ENCODE data around the gene RNASEH2A.

DNA sequence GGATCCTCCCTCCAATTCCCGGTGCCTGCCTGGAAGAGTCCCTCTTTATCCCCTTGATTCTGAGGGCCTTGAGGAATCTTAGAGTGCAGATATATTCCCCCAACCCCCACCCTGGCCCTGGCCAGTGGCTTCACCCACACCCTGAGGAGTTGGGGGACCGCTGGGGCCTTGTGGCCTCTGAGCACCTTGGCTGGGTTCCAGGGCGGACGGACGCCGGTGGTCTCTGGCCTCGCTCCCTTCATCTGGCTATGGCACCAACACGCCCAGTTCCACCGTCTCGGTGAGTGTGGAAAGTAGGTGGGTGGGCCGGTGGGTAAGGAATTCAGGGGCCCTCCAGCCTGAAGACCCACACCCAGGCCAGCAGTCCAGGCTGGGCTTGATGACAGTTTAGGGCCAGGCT lies 36.9 kb downstream of the RNASEH2A start:
- no peak for TF ChIP-seq CTCF (IDR thresholded peaks at IDR 0.05)
- TF ChIP-seq POLR2A (IDR thresholded peaks at IDR 0.05): no peak
- no peak for TF ChIP-seq POLR2AphosphoS5 (IDR thresholded peaks at IDR 0.05; ENCODE audit: insufficient read depth in 1 of 2, low read depth in 1 of 2)
